Panc1 (cell line): Measurements from ENCODE around the gene EPDR1. TPM values are rescaled to one million over a fixed set of nuclear protein-coding genes. Genes with fewer than 3 reads are reported as not detected.

Source experiments
- ATAC-seq: fragments of 200-7000 bp; cut with Tn5 transposase; 2 replicates; pipeline ENCODE4 v1.9.1; 2020; ENCODE audit warnings: mild to moderate bottlenecking, moderate library complexity
- Bru-seq: library from RNA; stranded (reverse); fragments of 400-500 nt; gene quantifications from one replicate; lab custom pipeline; 2021; lab: Mats Ljungman, UMichigan
- BruChase-seq, 2 experiments: library from RNA; stranded (reverse); fragments of 400-500 nt; gene quantifications; one replicate each; lab custom pipeline; 2021; lab: Mats Ljungman, UMichigan
- BruUV-seq: library from RNA; stranded (reverse); fragments of 400-500 nt; replicated peaks from 2 replicates; lab custom pipeline; 2021; lab: Mats Ljungman, UMichigan
- CTCF ChIA-PET: fragments of 300-600 bp; sonication (Branson Sonifier 250); formaldehyde crosslinking; loops from one replicate; lab custom pipeline; 2022; ENCODE audit warnings: antibody characterized with exemption; lab: Charles Lee
- POLR2A ChIA-PET: fragments of 300-600 bp; sonication (Branson Sonifier 250); formaldehyde crosslinking; loops from one replicate; lab custom pipeline; 2022; ENCODE audit warnings: antibody characterized with exemption; lab: Charles Lee
- DNase-seq: peaks from one replicate; pipeline ENCODE4 v3.0.0-alpha.2; 2010; ENCODE audit warnings: low read depth, low spot score
- H3K27ac ChIP-seq: 2 replicates; pipeline ENCODE4 v1.5.1; 2011; ENCODE audit warnings: mild to moderate bottlenecking, low read length, inconsistent platforms
- H3K27me3 ChIP-seq: fragments of 200-500 bp; sonication (Bioruptor generic); 2 replicates; pipeline ENCODE4 v1.6.0; 2014; ENCODE audit warnings: low read length, inconsistent platforms; ENCODE audit not compliant: control insufficient read depth, insufficient read depth
- H3K36me3 ChIP-seq: fragments of 200-500 bp; sonication (Bioruptor generic); 2 replicates; pipeline ENCODE4 v1.5.1; 2014; ENCODE audit warnings: inconsistent platforms, mild to moderate bottlenecking, low read length, moderate library complexity; ENCODE audit not compliant: control insufficient read depth, insufficient read depth
- H3K4me1 ChIP-seq: 2 replicates; pipeline ENCODE4 v1.5.1; 2011; ENCODE audit warnings: inconsistent platforms, mild to moderate bottlenecking, low read length, moderate library complexity; ENCODE audit not compliant: control insufficient read depth, insufficient read depth
- H3K4me3 ChIP-seq, 2 experiments: 2 replicates each; pipeline ENCODE4 v1.5.1; 2011 to 2012; ENCODE audit warnings: low read depth in 2 of 2, low read length in 2 of 2, mild to moderate bottlenecking in 2 of 2, inconsistent platforms in 1 of 2, moderate library complexity in 1 of 2
- H3K9me3 ChIP-seq: fragments of 200-500 bp; sonication (Bioruptor generic); 2 replicates; pipeline ENCODE4 v1.5.1; 2014; ENCODE audit warnings: low read depth, mild to moderate bottlenecking, inconsistent platforms, low read length, moderate library complexity; ENCODE audit not compliant: control insufficient read depth, insufficient read depth
- CTCF ChIP-seq: fragments of 450-650 bp; IDR thresholded peaks from 2 replicates; pipeline ENCODE4 v1.5.1; 2017; ENCODE audit warnings: mild to moderate bottlenecking
- POLR2AphosphoS5 ChIP-seq: IDR thresholded peaks from 2 replicates; pipeline ENCODE4 v1.6.1; 2012; ENCODE audit warnings: mild to moderate bottlenecking, low read depth, low read length, moderate library complexity
- SIN3A ChIP-seq: IDR thresholded peaks from 2 replicates; pipeline ENCODE4 v1.6.1; 2012; ENCODE audit warnings: low read depth, mild to moderate bottlenecking, low read length, moderate library complexity, borderline replicate concordance; ENCODE audit not compliant: insufficient read depth
- TCF7L2 ChIP-seq: IDR thresholded peaks from 2 replicates; pipeline ENCODE4 v1.6.1; 2011; ENCODE audit warnings: mild to moderate bottlenecking, low read depth, low read length, inconsistent platforms
- in situ Hi-C: cut with HindIII; loops from 2 replicates; pipeline ENCODE4 v1.10.0; 2016; ENCODE audit warnings: low sequenced_read_pairs, low pct_unique_long_range_greater_than_20kb
- intact Hi-C: fragments of 100-400 bp; cut with micrococcal nuclease; formaldehyde crosslinking; loops from one replicate; pipeline ENCODE4 v1.10.0; 2022; ENCODE audit not compliant: unreplicated experiment
- long read RNA-seq: library from polyadenylated mRNA; unstranded; transcript quantifications from one replicate; pipeline ENCODE4 v2.0.0, GENCODE V29; 2021; ENCODE audit not compliant: unreplicated experiment
- polyA plus RNA-seq: library from polyadenylated mRNA; unstranded; fragments of >200 nt; gene quantifications from one replicate; pipeline ENCODE4 v1.2.1, GENCODE V29; 2012; ENCODE audit warnings: missing spikeins; ENCODE audit not compliant: insufficient read length
- total RNA-seq: library from RNA; stranded (reverse); gene quantifications from one replicate; pipeline ENCODE4 v1.2.1, GENCODE V29; 2021; ENCODE audit not compliant: unreplicated experiment
- TF ChIP-seq, protein P1 (sequence below), 2 experiments: IDR thresholded peaks; 2 replicates each; pipeline ENCODE4 v1.6.1; 2011 to 2012; ENCODE audit warnings: low read depth in 2 of 2, control low read depth in 1 of 2, low read length in 1 of 2, mild to moderate bottlenecking in 1 of 2, moderate library complexity in 1 of 2; ENCODE audit not compliant: insufficient read depth in 1 of 2

The EPDR1 gene
- 86.6 TPM for total RNA-seq
- polyA plus RNA-seq = 61.2 TPM
- Bru-seq, nascent RNA = percentile 55 among the genes with signal in this experiment
- BruChase-seq, experiment 1, labeled RNA remaining after a 2-hour chase = percentile 56 among the genes with signal in this experiment
- BruChase-seq, experiment 2, labeled RNA remaining after a 6-hour chase = percentile 61 among the genes with signal in this experiment
- long read RNA-seq, transcript EPDR1-202 (2 exons, 638 nt) = minor isoform, 38 of 264 reads
- long read RNA-seq, transcript EPDR1-201 (3 exons, 2,599 nt) = major isoform, 182 of 264 reads
- long read RNA-seq, partial matches to known transcripts = 1 of 264 reads
- long read RNA-seq, other reads (novel, unspliced or antisense) = 42 of 264 reads

DNA sequence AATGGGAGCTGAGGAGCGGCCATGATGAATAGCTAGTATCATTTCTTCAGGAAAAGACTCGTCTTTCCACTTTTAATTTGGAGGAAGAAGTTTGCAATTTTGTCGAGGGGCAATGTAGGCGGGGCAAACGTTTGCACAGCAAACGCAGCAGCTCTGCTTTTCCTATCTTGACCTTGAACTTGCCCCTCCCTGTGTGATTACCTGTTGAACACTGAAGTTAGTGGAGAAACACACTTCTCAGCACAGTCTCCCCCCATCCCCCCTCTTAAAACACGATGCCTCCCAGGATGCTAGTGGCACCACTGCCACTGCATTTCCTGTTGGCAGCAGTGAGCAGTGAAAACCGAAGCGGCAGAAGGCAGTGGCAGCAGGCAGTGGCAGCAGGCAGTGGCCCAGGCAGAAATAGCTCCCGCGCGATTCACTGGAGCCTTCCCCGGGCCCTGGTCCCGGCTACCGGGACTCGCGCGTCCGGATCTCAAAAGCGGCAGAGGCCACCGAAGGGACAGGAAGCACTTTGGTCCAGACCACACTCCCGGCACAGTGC lies at the start of gene EPDR1:
Gene EPDR1, plus strand, starts transcription at position 336 of the 544 bp plus-strand sequence. CDS start 300 bp downstream, outside the sequence.
- BruUV-seq = no TSS peak
- Histone ChIP-seq H3K27me3 (peaks cover 2% of the 10 kb centered on the region), H3K27ac (peak within 1 kb of the TSS; percentile 84), H3K9me3 (peaks cover 10% of the 10 kb centered on the region; the same call in 1 of the 2 replicates), H3K4me1 (peaks cover 26% of the 10 kb centered on the region), H3K4me3 (peak within 1 kb of the TSS; percentile 54 to 82), H3K36me3 (no peaks in the 10 kb centered on the region)
- POLR2A ChIA-PET = interaction anchor here (0.8 kb wide), 1 partner anchor 18 kb away, joined by 3 read pairs; no protein-coding TSS in a partner anchor
- TF ChIP-seq CTCF (peak; percentile 77), POLR2AphosphoS5 (peak; percentile 73), TCF7L2 (no peak; the same call in 1 of the 2 replicates)
- TF ChIP-seq, protein P1, sequence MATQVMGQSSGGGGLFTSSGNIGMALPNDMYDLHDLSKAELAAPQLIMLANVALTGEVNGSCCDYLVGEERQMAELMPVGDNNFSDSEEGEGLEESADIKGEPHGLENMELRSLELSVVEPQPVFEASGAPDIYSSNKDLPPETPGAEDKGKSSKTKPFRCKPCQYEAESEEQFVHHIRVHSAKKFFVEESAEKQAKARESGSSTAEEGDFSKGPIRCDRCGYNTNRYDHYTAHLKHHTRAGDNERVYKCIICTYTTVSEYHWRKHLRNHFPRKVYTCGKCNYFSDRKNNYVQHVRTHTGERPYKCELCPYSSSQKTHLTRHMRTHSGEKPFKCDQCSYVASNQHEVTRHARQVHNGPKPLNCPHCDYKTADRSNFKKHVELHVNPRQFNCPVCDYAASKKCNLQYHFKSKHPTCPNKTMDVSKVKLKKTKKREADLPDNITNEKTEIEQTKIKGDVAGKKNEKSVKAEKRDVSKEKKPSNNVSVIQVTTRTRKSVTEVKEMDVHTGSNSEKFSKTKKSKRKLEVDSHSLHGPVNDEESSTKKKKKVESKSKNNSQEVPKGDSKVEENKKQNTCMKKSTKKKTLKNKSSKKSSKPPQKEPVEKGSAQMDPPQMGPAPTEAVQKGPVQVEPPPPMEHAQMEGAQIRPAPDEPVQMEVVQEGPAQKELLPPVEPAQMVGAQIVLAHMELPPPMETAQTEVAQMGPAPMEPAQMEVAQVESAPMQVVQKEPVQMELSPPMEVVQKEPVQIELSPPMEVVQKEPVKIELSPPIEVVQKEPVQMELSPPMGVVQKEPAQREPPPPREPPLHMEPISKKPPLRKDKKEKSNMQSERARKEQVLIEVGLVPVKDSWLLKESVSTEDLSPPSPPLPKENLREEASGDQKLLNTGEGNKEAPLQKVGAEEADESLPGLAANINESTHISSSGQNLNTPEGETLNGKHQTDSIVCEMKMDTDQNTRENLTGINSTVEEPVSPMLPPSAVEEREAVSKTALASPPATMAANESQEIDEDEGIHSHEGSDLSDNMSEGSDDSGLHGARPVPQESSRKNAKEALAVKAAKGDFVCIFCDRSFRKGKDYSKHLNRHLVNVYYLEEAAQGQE (IDR thresholded peaks at IDR 0.05; ENCODE audit: insufficient read depth in 1 of 2, low read depth in 2 of 2, low read length in 1 of 2) = 0 out of 4 replicates have a peak, but pooled peaks of 1 of the 2 experiments have one; percentile 4
- DNase-seq (no peak), ATAC-seq (peak; percentile 88)
- CTCF ChIA-PET = interaction anchor here (0.6 to 0.7 kb wide), 2 partner anchors 441 to 543 kb away, joined by 3 to 5 read pairs; no protein-coding TSS in a partner anchor
- in situ Hi-C loops = no loop called here
- intact Hi-C loops = no loop called here

DNA sequence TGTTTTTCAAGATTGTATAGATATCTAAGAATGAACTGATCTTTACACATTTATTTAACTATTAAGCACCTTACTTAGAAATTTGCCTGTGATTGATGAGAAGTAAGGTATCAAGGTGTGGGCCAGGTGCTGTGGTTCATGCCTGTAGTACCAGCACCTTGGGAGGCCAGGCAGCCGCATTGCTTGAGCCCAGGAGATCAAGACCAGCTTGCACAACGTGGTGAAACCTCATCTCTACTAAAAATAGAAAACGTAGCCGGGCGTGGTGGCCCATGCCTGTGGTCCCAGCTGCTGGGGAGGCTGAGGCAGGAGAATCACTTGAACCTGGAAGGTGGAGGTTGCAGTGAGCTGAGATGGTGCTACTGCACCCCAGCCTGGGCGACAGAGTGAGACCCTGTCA lies 38.4 kb upstream of the EPDR1 start:
- ChIA-PET POLR2A (no interaction called here), CTCF (no interaction called here)
- in situ Hi-C loops (no loop called here), intact Hi-C loops (no loop called here)
- no peaks in the 10 kb centered on the region for H3K36me3 ChIP-seq
- H3K9me3 ChIP-seq = no peaks in the 10 kb centered on the region
- H3K27ac ChIP-seq = no peak overlapping the region
- BruUV-seq = no TSS peak
- H3K27me3 ChIP-seq = peaks cover 6% of the 10 kb centered on the region; the same call in 1 of the 2 replicates
- DNase-seq = no peak
- TF ChIP-seq POLR2AphosphoS5 (no peak), CTCF (no peak), SIN3A (no peak), TCF7L2 (no peak)
- TF ChIP-seq, protein P1 (IDR thresholded peaks at IDR 0.05; ENCODE audit: insufficient read depth in 1 of 2, low read depth in 2 of 2, low read length in 1 of 2) = no peak
- ATAC-seq = no peak
- no peak overlapping the region for H3K4me3 ChIP-seq
- no peaks in the 10 kb centered on the region for H3K4me1 ChIP-seq
